HG03280 (cell line): Measurements from ENCODE around the gene UBE2H.
"Not testable (repeated sequence)": the region's sequence is repeated elsewhere in the genome, so short reads cannot be mapped to it uniquely, and the experiment has no call there.

Experiments
- ATAC-seq: cut with Tn5 transposase; IDR thresholded peaks from one replicate; pipeline ENCODE4 v1.9.1; 2021; ENCODE audit warnings: mild to moderate bottlenecking, moderate library complexity; ENCODE audit not compliant: unreplicated experiment

Gene UBE2H

GRCh38 chr7:129909669-129910068, 43.1 kb downstream of the UBE2H start:
- no peak for ATAC-seq

DNA sequence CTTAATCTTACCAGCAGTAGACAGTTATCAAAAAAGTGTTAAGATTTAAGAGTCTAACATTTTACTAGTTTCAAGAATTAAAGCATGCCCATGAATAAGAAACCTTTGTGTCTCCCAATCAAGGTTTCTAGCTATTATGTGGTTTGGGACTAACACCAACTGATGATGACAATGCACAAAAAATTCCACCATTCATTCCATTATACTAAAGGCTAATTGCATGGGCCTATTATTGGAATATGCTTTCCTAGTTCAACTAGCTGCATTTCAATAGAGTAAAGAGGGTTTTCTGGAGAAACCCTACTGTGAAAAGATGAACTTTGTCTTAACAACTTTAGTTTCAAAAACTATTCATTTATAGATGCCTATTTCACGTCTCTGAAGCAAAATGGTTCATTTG, 44.6 kb downstream of the UBE2H start:
- ATAC-seq, result no peak

DNA sequence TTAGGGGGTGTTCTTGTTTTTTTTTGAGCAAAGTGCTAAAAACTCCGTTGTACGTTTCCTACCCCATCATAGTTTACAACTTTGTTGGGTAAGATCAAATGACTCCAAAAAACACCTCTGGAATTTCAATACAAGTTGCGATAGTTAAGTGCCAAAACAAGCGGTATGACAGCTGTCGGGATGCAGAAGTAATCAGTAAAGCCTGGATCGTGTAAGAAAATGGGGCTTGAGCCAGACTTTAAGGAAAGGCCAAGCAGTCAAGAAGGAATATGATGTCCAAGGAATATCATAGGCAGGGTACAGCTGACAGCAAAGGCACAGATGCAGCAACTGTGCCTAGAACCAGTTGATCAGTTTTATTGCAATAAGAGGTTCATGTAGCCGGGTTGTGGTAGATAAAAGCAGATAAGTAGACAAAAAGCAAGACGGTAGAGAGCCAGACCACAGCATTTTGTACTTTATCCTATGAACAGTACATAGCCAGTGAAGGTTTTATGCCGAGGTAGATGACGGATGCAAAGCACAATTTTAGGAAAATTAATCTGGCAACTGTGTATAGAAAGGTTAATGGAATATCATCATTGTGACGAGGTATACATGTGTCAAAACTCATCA, 45.5 kb downstream of the UBE2H start:
- ATAC-seq, result no peak

DNA sequence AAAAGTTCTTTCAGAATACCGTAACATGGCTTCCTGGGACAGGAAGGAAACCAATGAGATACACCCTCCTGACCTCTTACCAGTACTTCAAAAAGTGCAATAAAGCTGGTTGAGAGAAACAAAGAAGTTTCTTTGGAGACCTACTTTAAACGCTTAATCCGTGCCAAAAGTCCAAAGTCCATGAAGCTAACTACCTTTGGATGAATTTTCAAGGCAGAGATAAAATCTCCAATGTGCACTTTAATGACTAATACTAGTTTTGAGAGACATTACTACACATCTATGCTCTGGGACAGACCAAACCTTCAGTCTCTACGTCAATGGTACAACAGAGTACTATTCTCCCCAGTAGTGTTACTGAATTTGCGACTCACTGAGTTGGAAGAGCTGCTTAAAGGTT, 46.1 kb downstream of the UBE2H start:
- ATAC-seq, result no peak

GRCh38 chr7:129903935-129904334, 48.8 kb downstream of the UBE2H start:
- ATAC-seq, result peak; percentile 54

DNA sequence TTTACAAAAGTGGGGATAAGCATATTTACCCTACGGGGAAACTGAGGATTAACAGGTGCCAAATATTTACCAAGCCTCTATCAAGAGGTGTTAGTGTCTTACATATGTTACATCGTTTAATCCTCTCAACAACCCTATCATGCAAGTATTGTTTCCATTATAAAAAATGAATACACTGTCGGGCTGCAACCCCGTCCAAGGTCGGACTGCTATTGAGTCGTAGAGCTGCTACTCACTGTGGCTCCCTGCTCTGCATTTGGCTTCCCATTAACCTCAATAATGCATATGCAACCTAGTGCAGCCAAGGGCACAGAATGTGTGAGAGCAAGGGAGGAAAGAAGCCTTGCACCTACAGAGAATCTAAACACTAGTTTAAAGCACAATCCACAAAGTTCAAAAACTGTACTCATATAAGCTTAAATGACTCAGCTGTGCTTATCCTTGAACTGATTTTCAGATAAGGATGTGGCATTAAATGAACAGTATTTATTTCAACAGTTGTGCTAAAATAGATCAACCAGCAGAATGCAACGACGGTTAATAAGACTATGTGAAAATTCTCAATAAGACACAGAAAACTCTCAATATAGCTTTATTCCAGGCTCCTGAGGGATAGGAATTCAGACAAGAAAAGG, 49.9 kb downstream of the UBE2H start:
- ATAC-seq, result no peak

DNA sequence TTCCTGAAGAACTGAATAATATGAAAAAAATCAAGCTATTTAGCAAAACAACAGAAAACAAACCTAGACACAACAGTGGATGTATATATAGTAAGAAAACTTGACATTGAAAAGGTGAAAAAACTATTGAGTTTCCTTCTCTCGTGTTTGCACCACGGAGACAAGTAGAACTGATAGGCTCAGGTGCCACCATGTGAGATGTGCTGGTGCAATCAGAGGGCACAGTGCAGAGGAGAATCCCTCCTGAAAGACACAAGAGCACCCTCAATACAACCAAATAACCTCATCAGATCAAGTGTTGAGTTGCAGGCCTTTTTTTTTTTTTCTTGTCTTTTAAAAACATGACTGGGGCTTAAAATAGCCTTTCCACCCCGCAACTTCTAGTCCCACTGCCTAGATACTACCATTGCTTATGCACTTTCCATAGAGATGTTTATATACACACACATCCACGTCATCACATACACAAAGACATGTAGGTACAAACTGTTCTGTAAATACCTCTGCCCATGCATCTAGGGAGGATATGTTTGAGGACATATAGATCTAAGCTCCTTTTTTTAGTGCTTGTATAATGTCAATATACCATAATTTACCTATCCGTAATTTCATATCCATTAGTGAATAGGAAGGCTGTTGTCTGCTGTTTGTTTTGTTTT, 54.1 kb downstream of the UBE2H start:
- no peak for ATAC-seq

DNA sequence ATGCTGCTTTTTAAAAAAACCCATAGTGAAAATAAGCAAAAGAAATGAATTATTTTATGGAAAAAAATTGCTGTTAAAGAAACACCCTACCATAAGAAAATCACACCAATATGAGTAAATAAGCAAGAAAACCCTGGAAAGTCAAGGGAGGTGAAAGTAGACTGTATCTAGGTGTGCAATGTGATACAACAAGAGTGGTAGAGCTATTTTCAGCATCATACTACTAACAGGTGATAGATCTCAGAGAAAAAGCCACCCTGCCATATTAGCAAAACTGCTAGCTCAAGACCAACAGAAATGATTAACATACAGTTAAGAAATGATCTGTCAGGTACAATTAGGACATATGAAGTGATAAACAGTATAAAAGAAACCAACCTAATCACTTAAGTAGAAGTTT, 54.8 kb downstream of the UBE2H start:
- no peak for ATAC-seq

DNA sequence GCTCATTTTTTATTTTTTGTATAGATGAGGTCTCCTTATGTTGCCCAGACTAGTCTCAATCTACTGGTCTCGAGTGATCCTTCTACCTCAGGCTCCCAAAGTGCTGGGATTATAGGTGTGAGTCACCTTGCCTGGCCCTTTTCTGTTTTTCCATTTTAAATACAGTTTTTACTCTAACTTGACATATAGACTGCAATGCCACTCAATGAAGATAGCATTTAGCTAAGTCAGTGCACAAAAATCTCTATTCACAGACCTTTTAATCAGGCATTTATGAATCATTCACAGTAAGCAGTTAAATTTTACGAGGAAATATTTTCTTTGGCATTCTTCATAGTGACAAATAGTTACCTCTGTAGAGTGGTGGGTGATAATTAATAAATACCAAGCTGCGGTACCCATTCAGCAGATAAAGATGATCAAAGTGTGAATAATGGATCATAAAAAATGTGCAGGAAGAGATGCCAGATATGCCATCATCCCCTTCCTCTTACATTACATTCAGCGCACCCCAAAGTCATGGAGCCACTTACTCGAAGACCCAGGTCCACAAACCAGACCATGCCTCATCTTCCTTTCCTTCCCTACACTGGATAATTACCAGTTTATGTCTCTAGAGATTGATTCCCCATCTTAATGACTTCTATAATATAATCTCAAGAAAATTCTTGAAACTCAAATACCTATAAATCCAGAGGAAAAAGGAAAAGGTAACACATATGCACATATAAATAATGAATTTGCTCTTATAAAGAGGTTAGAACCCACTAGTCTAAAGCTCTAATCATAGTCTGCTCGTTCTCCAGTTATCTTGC, 56.0 kb downstream of the UBE2H start:
- ATAC-seq, result no peak

- ATAC-seq, result not testable (repeated sequence)
These were observed 58.6 kb downstream of the UBE2H start for GRCh38 chr7:129894184-129894583.

- ATAC-seq, result no peak
These were observed 62.7 kb downstream of the UBE2H start for GRCh38 chr7:129890090-129890489.

- ATAC-seq, result no peak
These were observed 63.5 kb downstream of the UBE2H start for GRCh38 chr7:129889133-129889844.

DNA sequence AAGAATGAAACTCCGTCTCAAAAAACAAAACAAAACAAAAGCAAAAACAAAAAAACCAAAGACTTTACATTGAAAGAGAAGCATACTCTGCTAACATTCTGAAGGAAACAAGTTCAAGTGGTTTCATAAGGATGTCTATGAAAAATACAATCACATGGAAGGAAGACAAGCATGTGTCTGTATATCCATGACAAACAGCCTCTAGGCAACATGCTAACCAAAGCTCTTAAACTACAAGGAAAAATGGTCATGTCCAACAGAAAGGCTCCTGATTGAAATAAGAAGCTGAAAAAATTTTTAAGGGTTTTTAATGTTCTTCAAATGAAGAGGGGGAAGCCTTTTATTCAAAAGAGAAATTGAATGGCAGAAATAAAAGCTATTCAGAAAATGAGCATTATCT, 64.9 kb downstream of the UBE2H start:
- no peak for ATAC-seq

GRCh38 chr7:129886818-129887186, 66.0 kb downstream of the UBE2H start:
- no peak for ATAC-seq

DNA sequence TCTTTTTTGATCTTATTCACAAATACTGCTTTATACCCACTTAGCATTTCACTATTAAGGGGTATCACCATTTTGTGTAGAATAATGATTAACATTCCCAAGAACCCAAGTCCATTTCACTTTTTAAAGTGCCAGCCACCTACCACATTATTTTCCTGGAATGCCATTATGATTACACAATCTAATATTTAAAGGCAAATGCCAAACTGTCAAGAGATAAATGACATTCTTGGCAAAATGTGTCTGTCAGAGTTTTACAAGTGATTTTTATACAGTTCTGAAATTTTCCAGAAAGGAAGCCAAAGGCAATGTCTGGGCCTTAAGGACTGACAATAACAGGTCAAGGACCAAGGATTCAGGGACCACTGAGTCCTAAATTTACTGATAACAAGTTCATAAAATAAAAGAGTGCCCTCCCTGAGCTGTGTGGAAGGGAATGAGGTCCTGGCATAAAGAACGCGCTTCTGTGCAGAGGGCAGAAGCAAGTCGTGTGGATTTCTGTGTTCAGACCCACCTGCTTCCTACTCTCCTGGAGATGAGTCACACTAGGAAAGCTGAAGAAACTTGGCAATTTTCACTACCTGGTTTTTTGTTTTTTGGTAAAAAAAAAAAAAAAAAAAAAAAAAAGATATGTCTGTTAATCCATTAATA, 66.5 kb downstream of the UBE2H start:
- ATAC-seq, result no peak

DNA sequence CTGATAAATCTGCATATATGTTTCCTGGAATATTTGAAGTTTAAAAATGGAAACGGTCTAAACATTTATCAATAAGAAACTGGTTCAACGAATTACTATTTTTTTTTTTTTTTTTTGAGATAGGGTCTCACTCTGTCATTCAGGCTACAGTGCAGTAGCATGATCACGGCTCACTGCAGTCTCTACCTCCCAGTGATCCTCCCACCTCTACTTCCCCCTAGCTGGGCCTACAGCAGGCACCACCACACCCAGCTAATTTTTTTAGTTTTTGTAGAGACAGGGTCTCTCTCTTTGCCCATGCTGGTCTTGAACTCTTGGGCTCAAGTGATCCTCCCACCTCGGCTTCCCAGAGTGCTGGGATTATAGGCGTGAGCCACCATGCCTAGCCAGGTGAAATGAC, 68.3 kb downstream of the UBE2H start:
- no peak for ATAC-seq

GRCh38 chr7:129883151-129883550, 69.6 kb downstream of the UBE2H start:
- no peak for ATAC-seq

- no peak for ATAC-seq
These were observed 70.2 kb downstream of the UBE2H start for GRCh38 chr7:129882531-129882930.

- no peak for ATAC-seq
These were observed 75.5 kb downstream of the UBE2H start for GRCh38 chr7:129877146-129877792.
